DND-41 (cell line): ENCODE data around the gene ANKRD11.
"Not testable (repeated sequence)": the region's sequence is repeated elsewhere in the genome, so short reads cannot be mapped to it uniquely, and the experiment has no call there.

Source experiments
- EZH2 ChIP-seq: IDR thresholded peaks from 3 replicates; pipeline ENCODE4 v1.6.1; 2012; ENCODE audit warnings: borderline replicate concordance, low read depth, mild to moderate bottlenecking, moderate library complexity, low read length, inconsistent platforms; ENCODE audit not compliant: severe bottlenecking
- TF ChIP-seq, protein P1 (sequence below): IDR thresholded peaks from 2 replicates; pipeline ENCODE4 v1.5.1; 2012; ENCODE audit warnings: borderline replicate concordance, low read length, moderate library complexity, mild to moderate bottlenecking; ENCODE audit not compliant: poor library complexity, severe bottlenecking; ENCODE audit errors: extremely low read depth

GRCh38 chr16:89454378-89455125 is 35.8 kb downstream of the ANKRD11 start:
- TF ChIP-seq, protein P1, sequence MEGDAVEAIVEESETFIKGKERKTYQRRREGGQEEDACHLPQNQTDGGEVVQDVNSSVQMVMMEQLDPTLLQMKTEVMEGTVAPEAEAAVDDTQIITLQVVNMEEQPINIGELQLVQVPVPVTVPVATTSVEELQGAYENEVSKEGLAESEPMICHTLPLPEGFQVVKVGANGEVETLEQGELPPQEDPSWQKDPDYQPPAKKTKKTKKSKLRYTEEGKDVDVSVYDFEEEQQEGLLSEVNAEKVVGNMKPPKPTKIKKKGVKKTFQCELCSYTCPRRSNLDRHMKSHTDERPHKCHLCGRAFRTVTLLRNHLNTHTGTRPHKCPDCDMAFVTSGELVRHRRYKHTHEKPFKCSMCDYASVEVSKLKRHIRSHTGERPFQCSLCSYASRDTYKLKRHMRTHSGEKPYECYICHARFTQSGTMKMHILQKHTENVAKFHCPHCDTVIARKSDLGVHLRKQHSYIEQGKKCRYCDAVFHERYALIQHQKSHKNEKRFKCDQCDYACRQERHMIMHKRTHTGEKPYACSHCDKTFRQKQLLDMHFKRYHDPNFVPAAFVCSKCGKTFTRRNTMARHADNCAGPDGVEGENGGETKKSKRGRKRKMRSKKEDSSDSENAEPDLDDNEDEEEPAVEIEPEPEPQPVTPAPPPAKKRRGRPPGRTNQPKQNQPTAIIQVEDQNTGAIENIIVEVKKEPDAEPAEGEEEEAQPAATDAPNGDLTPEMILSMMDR = not testable (repeated sequence)
- TF ChIP-seq EZH2 = not testable (repeated sequence)
